OCI-LY7 (cell line): Measurements from ENCODE around the gene KDM6A.

Experiments used
- EZH2phosphoT487 ChIP-seq: fragments of 200-600 bp; sonication (generic); IDR thresholded peaks from 2 replicates; pipeline ENCODE4 v1.6.1; 2018; ENCODE audit warnings: low read depth, borderline replicate concordance, mild to moderate bottlenecking, mixed run types, antibody characterized with exemption, low read length, moderate library complexity, mixed read lengths
- TF ChIP-seq, protein P1 (sequence below): fragments of 200-600 bp; sonication (generic); conservative IDR thresholded peaks from 2 replicates; pipeline ENCODE4 v1.5.1; 2014; ENCODE audit warnings: mild to moderate bottlenecking, antibody characterized with exemption, low read length, moderate library complexity, mixed read lengths

- TF ChIP-seq, protein P1, sequence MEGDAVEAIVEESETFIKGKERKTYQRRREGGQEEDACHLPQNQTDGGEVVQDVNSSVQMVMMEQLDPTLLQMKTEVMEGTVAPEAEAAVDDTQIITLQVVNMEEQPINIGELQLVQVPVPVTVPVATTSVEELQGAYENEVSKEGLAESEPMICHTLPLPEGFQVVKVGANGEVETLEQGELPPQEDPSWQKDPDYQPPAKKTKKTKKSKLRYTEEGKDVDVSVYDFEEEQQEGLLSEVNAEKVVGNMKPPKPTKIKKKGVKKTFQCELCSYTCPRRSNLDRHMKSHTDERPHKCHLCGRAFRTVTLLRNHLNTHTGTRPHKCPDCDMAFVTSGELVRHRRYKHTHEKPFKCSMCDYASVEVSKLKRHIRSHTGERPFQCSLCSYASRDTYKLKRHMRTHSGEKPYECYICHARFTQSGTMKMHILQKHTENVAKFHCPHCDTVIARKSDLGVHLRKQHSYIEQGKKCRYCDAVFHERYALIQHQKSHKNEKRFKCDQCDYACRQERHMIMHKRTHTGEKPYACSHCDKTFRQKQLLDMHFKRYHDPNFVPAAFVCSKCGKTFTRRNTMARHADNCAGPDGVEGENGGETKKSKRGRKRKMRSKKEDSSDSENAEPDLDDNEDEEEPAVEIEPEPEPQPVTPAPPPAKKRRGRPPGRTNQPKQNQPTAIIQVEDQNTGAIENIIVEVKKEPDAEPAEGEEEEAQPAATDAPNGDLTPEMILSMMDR: no peak
- no peak for TF ChIP-seq EZH2phosphoT487
Measured at GRCh38 chrX:44997282-44997812, 124.4 kb downstream of the KDM6A start.
